Measurements from ENCODE around the gene ZNF33B. TPM values are rescaled to one million over a fixed set of nuclear protein-coding genes. Genes with fewer than 3 reads are reported as not detected.

ZNF33B gene
- total RNA-seq, 2 donors from 2014 or later: 17.1 to 34.9 TPM

- Mint-ChIP-seq H3K36me3 (ENCODE audit: low read depth) (peaks cover 78% of the 10 kb centered on the region), H3K27ac (no peak overlapping the region), H3K4me3 (no peak overlapping the region), H3K27me3 (ENCODE audit: insufficient read depth) (no peaks in the 10 kb centered on the region), H3K4me1 (peaks cover 9% of the 10 kb centered on the region), H3K9me3 (no peaks in the 10 kb centered on the region)
- WGBS, 2 experiments (ENCODE audit: insufficient coverage in 1 of 2, insufficient read length in 1 of 2): 93 to 100% methylated on average over 2 to 3 of the region's 3 CpGs
- H3K9ac ChIP-seq (ENCODE audit: extremely low read depth, low read length, poor library complexity, severe bottlenecking): no peak overlapping the region
- no peak overlapping the region for H3K27ac ChIP-seq (ENCODE audit: low read depth, low read length)
- no peak for TF ChIP-seq CTCF (conservative IDR thresholded peaks at IDR 0.05)
- no peaks in the 10 kb centered on the region for H3K9me3 ChIP-seq (ENCODE audit: control insufficient read depth, low read length)
- no peaks in the 10 kb centered on the region for H3K4me1 ChIP-seq (ENCODE audit: control insufficient read depth, insufficient read depth, low read length)
- no peak for DNase-seq
- no peak overlapping the region for H3K4me3 ChIP-seq (ENCODE audit: low read length)
- H3K36me3 ChIP-seq (ENCODE audit: control insufficient read depth, insufficient read depth, low read length): peaks cover 56% of the 10 kb centered on the region
- no peaks in the 10 kb centered on the region for H3K27me3 ChIP-seq (ENCODE audit: control insufficient read depth, insufficient read depth, low read length, poor library complexity, severe bottlenecking)
These were observed 5.8 kb downstream of the ZNF33B start for GRCh38 chr10:42632564-42632963.

GRCh38 chr10:42630537-42631134, 7.7 kb downstream of the ZNF33B start:
- Histone ChIP-seq H3K36me3 (ENCODE audit: control insufficient read depth, insufficient read depth, low read length) (peaks cover 69% of the 10 kb centered on the region), H3K4me1 (ENCODE audit: control insufficient read depth, insufficient read depth, low read length) (no peaks in the 10 kb centered on the region), H3K4me3 (ENCODE audit: low read length) (no peak overlapping the region), H3K9ac (ENCODE audit: extremely low read depth, low read length, poor library complexity, severe bottlenecking) (no peak overlapping the region), H3K27ac (ENCODE audit: low read depth, low read length) (no peak overlapping the region), H3K9me3 (ENCODE audit: control insufficient read depth, low read length) (no peaks in the 10 kb centered on the region), H3K27me3 (ENCODE audit: control insufficient read depth, insufficient read depth, low read length, poor library complexity, severe bottlenecking) (no peaks in the 10 kb centered on the region)
- Mint-ChIP-seq H3K27me3 (ENCODE audit: insufficient read depth) (no peaks in the 10 kb centered on the region), H3K27ac (no peak overlapping the region), H3K4me3 (no peak overlapping the region), H3K4me1 (no peaks in the 10 kb centered on the region), H3K36me3 (ENCODE audit: low read depth) (peaks cover 82% of the 10 kb centered on the region), H3K9me3 (no peaks in the 10 kb centered on the region)
- no peak for TF ChIP-seq CTCF (conservative IDR thresholded peaks at IDR 0.05)
- WGBS, 2 experiments (ENCODE audit: insufficient coverage in 1 of 2, insufficient read length in 1 of 2): 91% methylated on average over 1 of the region's 1 CpG; no CpG with 5 or more reads in 1 of the 2 experiments
- no peak for DNase-seq

GRCh38 chr10:42623929-42624328, 14.4 kb downstream of the ZNF33B start:
- no peaks in the 10 kb centered on the region for H3K9me3 Mint-ChIP-seq
- no peak for DNase-seq
- Histone ChIP-seq H3K27me3 (ENCODE audit: control insufficient read depth, insufficient read depth, low read length, poor library complexity, severe bottlenecking) (no peaks in the 10 kb centered on the region), H3K4me3 (ENCODE audit: low read length) (no peak overlapping the region), H3K9ac (ENCODE audit: extremely low read depth, low read length, poor library complexity, severe bottlenecking) (no peak overlapping the region), H3K9me3 (ENCODE audit: control insufficient read depth, low read length) (no peaks in the 10 kb centered on the region), H3K36me3 (ENCODE audit: control insufficient read depth, insufficient read depth, low read length) (peaks cover 51% of the 10 kb centered on the region), H3K27ac (ENCODE audit: low read depth, low read length) (no peak overlapping the region), H3K4me1 (ENCODE audit: control insufficient read depth, insufficient read depth, low read length) (no peaks in the 10 kb centered on the region)
- no peaks in the 10 kb centered on the region for H3K4me1 Mint-ChIP-seq
- no peak overlapping the region for H3K27ac Mint-ChIP-seq
- no peak for TF ChIP-seq CTCF (conservative IDR thresholded peaks at IDR 0.05)
- H3K4me3 Mint-ChIP-seq: no peak overlapping the region
- peaks cover 74% of the 10 kb centered on the region for H3K36me3 Mint-ChIP-seq (ENCODE audit: low read depth)
- H3K27me3 Mint-ChIP-seq (ENCODE audit: insufficient read depth): no peaks in the 10 kb centered on the region
- 94 to 100% methylated on average over 3 to 4 of the region's 4 CpGs for WGBS, 2 experiments (ENCODE audit: insufficient coverage in 1 of 2, insufficient read length in 1 of 2)

Measured in endodermal cell (in vitro differentiated cells).